WTC11 (cell line): ENCODE data around the gene PLD1.

Source experiments
- KAT7 ChIP-seq: sonication (generic); formaldehyde crosslinking; IDR thresholded peaks from 2 replicates; pipeline ENCODE4 v1.8.1; 2023; ENCODE audit warnings: missing genetic modification reagents, mild to moderate bottlenecking, borderline replicate concordance
- TF ChIP-seq, protein P1 (sequence below): fragments of 200-600 bp; IDR thresholded peaks from 2 replicates; pipeline ENCODE4 v1.8.0; 2022; ENCODE audit warnings: antibody characterized with exemption
- TF ChIP-seq, protein P2 (sequence below): sonication (generic); formaldehyde crosslinking; IDR thresholded peaks from 2 replicates; pipeline ENCODE4 v1.8.1; 2022; ENCODE audit warnings: mild to moderate bottlenecking, moderate library complexity, missing genetic modification reagents
- TF ChIP-seq, protein P3 (sequence below): sonication (generic); formaldehyde crosslinking; conservative IDR thresholded peaks from 2 replicates; pipeline ENCODE4 v1.8.1; 2022; ENCODE audit warnings: mild to moderate bottlenecking, missing genetic modification reagents
- TF ChIP-seq, protein P4 (sequence below): sonication (generic); formaldehyde crosslinking; IDR thresholded peaks from 2 replicates; pipeline ENCODE4 v1.8.0; 2022; ENCODE audit warnings: missing genetic modification reagents

DNA sequence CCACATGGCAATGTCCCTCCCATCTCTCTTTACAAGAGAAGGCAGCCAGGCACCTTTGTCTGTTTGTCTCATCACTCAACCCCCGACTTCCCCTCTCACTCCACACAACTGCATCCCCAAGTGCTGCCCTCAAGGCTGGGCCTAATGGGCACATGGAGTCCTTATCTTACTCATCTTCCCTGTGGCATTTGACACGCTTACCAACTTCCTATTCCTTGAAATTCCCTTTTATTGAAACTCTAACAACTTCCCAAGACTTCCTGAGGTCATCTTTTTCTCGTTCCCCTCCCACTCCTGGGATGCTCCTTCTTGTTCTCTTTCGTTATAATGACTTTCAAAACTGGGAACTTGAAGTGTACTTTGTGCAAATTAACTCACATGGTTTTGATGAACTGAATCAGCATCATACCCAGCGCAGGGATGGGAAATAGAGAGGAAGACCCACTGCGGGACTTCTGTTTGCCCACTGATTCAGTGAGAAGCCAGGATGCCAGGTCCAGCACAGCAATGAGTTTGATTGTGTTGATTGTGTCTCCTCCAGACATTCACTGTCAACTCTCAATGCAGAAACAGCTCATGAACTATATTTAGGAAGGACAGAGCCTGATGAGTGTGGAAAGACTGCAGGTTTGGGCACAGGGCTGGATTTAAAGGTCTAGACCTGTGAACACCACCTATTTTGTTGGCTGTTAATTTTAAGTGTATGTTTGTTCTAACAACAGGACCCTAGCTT lies 245.4 kb downstream of the PLD1 start:
- TF ChIP-seq, protein P1, sequence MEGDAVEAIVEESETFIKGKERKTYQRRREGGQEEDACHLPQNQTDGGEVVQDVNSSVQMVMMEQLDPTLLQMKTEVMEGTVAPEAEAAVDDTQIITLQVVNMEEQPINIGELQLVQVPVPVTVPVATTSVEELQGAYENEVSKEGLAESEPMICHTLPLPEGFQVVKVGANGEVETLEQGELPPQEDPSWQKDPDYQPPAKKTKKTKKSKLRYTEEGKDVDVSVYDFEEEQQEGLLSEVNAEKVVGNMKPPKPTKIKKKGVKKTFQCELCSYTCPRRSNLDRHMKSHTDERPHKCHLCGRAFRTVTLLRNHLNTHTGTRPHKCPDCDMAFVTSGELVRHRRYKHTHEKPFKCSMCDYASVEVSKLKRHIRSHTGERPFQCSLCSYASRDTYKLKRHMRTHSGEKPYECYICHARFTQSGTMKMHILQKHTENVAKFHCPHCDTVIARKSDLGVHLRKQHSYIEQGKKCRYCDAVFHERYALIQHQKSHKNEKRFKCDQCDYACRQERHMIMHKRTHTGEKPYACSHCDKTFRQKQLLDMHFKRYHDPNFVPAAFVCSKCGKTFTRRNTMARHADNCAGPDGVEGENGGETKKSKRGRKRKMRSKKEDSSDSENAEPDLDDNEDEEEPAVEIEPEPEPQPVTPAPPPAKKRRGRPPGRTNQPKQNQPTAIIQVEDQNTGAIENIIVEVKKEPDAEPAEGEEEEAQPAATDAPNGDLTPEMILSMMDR = no peak
- no peak for TF ChIP-seq KAT7 (CRISPR knock-in tag)
- TF ChIP-seq, protein P2, sequence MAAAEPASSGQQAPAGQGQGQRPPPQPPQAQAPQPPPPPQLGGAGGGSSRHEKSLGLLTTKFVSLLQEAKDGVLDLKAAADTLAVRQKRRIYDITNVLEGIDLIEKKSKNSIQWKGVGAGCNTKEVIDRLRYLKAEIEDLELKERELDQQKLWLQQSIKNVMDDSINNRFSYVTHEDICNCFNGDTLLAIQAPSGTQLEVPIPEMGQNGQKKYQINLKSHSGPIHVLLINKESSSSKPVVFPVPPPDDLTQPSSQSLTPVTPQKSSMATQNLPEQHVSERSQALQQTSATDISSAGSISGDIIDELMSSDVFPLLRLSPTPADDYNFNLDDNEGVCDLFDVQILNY (CRISPR knock-in tag) = no peak
- TF ChIP-seq, protein P3, sequence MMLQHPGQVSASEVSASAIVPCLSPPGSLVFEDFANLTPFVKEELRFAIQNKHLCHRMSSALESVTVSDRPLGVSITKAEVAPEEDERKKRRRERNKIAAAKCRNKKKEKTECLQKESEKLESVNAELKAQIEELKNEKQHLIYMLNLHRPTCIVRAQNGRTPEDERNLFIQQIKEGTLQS = no peak
- TF ChIP-seq, protein P4, sequence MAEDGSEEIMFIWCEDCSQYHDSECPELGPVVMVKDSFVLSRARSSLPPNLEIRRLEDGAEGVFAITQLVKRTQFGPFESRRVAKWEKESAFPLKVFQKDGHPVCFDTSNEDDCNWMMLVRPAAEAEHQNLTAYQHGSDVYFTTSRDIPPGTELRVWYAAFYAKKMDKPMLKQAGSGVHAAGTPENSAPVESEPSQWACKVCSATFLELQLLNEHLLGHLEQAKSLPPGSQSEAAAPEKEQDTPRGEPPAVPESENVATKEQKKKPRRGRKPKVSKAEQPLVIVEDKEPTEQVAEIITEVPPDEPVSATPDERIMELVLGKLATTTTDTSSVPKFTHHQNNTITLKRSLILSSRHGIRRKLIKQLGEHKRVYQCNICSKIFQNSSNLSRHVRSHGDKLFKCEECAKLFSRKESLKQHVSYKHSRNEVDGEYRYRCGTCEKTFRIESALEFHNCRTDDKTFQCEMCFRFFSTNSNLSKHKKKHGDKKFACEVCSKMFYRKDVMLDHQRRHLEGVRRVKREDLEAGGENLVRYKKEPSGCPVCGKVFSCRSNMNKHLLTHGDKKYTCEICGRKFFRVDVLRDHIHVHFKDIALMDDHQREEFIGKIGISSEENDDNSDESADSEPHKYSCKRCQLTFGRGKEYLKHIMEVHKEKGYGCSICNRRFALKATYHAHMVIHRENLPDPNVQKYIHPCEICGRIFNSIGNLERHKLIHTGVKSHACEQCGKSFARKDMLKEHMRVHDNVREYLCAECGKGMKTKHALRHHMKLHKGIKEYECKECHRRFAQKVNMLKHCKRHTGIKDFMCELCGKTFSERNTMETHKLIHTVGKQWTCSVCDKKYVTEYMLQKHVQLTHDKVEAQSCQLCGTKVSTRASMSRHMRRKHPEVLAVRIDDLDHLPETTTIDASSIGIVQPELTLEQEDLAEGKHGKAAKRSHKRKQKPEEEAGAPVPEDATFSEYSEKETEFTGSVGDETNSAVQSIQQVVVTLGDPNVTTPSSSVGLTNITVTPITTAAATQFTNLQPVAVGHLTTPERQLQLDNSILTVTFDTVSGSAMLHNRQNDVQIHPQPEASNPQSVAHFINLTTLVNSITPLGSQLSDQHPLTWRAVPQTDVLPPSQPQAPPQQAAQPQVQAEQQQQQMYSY = no peak
